ENCODE measurements around the gene ZNF678.

The ZNF678 gene

DNA sequence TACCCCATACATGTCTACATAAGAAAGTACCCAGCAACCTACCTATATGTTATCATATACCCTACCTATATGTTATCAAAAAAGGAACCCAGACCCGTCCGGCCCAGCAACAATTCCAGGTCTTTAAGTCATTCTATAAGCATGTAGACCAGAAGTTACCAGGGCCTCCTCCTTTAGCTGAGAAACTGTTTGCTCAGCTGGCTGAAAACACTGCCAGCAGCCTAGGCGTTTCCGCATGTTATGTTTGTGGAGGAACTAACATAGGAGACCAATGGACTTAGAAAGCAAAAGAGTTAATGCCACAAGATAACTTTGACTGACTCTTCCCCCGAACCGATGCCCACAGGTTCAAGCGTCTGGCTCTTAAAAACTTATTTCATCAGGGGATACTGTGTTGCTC lies 7.1 kb upstream of the ZNF678 start:
- Histone ChIP-seq H3K27ac (no peak overlapping the region), H3K4me3 (no peak overlapping the region)
- TF ChIP-seq, protein P1, sequence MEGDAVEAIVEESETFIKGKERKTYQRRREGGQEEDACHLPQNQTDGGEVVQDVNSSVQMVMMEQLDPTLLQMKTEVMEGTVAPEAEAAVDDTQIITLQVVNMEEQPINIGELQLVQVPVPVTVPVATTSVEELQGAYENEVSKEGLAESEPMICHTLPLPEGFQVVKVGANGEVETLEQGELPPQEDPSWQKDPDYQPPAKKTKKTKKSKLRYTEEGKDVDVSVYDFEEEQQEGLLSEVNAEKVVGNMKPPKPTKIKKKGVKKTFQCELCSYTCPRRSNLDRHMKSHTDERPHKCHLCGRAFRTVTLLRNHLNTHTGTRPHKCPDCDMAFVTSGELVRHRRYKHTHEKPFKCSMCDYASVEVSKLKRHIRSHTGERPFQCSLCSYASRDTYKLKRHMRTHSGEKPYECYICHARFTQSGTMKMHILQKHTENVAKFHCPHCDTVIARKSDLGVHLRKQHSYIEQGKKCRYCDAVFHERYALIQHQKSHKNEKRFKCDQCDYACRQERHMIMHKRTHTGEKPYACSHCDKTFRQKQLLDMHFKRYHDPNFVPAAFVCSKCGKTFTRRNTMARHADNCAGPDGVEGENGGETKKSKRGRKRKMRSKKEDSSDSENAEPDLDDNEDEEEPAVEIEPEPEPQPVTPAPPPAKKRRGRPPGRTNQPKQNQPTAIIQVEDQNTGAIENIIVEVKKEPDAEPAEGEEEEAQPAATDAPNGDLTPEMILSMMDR (IDR thresholded peaks at IDR 0.05) = no peak
- no peak for DNase-seq (ENCODE audit: low spot score)

DNA sequence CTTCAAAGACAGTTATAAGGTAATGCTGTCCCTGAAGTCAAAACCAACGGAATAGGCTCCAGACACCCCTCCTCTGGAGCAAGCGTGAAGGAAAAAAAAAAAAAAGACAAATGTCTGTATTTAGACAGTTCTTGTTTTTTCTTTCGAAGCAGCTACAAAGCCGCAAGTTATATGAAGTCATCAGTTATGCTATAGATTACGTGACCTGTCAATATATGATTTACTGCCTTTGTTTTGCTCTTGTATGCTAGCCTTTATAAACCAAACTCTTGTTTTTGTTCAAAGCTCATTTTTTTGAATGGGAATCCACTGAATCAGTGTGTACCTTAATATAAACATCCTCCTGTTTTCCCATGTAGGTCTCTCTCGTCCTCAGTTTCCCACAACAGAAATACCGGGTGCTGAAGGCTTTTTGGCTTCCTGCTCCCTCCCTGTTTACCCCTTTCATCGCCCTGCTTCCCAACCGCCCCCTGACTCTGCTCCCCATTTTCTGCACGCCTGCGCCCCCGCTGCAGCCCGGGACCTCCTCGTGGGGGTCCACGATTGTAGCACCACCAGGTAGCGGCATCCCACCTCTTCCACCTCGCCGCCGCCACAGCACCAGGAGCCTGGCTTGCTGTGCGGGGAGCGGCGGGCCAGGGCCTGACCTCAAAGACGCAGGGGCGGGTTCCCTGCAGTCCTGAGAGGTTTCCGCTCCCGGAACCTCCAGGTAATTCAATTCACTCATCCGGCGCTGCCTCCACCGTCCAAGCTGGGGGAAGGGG lies 5.2 kb upstream of the ZNF678 start:
- TF ChIP-seq, protein P1 (IDR thresholded peaks at IDR 0.05) = no peak
- no peak overlapping the region for H3K27ac ChIP-seq
- no peak overlapping the region for H3K4me3 ChIP-seq
- no peak for DNase-seq (ENCODE audit: low spot score)

DNA sequence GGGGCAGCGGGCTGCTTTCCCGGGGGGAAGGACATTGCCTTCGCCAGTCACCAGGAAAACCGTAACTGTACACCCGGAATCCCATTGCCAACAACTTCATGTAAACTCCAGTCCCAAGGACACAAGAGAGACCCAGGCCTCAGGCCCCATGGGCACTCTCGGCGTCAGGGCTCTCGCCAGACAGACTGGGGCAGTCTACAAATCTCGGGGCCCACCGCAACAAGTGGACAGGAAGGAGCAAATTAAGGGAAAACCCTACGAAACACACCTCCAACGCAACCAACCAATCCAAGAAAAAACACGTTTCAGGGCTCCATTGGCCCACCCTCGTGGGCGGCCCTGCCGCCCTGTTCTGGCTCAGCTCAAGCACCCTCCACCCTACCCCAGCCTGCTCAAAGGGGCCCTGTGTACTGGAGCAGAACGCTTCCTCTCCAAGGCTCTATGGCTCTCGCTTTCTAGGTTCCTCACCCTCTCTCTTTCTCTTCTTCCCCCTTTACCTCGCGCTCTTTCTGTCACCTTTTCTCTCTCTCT lies 4.6 kb upstream of the ZNF678 start:
- TF ChIP-seq, protein P1 (IDR thresholded peaks at IDR 0.05) = no peak
- H3K27ac ChIP-seq = no peak overlapping the region
- no peak for DNase-seq (ENCODE audit: low spot score)
- H3K4me3 ChIP-seq = no peak overlapping the region

DNA sequence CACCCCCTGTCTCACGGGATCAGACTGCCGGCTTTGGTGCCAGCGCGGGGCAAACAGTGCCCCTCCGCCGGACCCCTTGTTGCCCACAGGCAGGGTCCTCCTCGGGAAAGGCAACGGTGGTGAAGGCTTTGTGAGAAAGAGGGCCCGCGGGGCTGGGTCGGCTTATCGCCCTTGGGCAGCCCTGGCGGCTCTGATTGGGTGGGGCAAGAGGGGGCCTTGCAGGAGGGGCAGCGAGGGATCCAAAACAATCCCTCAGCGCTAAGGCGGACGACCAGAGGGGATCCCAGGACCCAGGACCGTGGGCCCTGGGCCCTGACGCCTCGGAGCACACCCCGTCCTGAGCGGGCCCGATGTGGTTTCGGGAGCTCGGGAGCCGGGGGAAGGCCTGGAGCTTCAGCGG lies 3.9 kb upstream of the ZNF678 start:
- DNase-seq (ENCODE audit: low spot score) = no peak
- no peak overlapping the region for H3K4me3 ChIP-seq
- TF ChIP-seq, protein P1 (IDR thresholded peaks at IDR 0.05) = no peak
- no peak overlapping the region for H3K27ac ChIP-seq

DNA sequence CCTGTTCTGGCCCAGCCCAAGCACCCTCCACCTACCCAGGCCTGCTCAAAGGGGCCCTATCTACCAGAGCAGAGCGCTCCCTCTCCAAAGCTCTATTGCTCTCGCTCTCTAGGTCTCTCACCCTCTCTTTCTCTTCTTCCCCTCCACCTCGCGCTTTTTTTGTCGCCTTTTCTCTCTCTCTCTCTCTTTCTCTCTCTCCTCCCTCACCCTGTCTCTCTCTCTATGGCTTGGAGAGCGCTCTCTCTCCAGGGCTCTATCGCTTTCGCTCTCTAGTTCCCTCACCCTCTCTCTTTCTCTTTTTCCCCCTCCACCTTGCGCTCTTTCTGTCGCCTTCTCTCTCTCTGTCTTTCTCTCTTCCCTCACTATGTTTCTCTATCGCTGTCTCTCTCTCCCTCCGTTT lies 3.4 kb upstream of the ZNF678 start:
- no peak for DNase-seq (ENCODE audit: low spot score)
- TF ChIP-seq, protein P1 (IDR thresholded peaks at IDR 0.05) = no peak
- H3K27ac ChIP-seq = no peak overlapping the region

DNA sequence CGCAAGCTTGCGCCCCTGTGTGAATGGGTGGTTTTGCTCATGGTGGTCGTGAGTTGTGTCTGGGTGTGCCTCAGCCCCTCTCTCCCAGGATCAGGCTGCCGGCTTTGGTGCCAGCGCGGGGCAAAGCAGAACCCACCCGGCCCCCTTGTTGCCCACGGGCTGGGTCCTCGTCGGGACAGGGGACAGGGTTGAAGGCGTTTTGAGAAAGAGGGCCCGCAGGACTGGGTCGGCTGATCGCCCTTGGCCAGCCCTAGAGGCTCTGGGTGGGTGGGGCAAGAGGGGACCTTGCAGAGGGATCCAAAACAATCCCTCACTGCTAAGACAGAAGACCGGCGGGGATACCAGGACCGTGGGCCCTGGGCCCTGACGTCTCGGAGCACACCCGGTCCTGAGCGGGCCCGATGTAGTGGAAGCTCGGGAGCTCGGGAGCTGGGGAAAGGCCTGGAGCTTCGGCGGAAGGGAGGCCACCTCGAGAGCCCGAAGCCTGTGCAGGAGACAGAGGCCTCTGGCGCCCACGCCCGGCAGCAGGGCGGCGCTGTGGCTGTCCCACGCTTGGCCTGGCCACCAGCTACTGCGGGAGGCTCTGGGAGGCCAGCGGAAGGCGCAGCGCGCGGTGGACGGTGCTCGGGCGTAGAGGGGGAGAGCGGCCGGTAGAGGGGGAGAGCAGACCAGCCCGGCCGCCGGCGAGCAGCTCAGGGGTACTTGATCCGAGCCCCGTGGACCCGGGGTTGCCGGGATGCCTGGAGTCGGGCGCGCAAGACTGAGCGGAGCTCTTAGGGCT lies 2.8 kb upstream of the ZNF678 start:
- no peak for DNase-seq (ENCODE audit: low spot score)
- H3K27ac ChIP-seq = no peak overlapping the region
- TF ChIP-seq, protein P1 (IDR thresholded peaks at IDR 0.05) = no peak
- peak overlapping the region; percentile 58 for H3K4me3 ChIP-seq

More for the DNA sequence above, 3.4 kb upstream of the ZNF678 start:
- no peak overlapping the region for H3K4me3 ChIP-seq

Measured in coronary artery (tissue), 2 donors.